Loucy (cell line): Measurements from ENCODE around the gene CACNA2D3.

Experiments
- CTCF ChIP-seq: fragments of 200-600 bp; sonication (generic); conservative IDR thresholded peaks from 2 replicates; pipeline ENCODE4 v1.5.1; 2014; ENCODE audit warnings: mild to moderate bottlenecking, antibody characterized with exemption, low read length
- EZH2phosphoT487 ChIP-seq: fragments of 200-600 bp; IDR thresholded peaks from 2 replicates; pipeline ENCODE4 v1.6.1; 2018; ENCODE audit warnings: antibody characterized with exemption, mild to moderate bottlenecking, moderate library complexity, borderline replicate concordance

GRCh38 chr3:54176106-54176505 lies 53.8 kb downstream of the CACNA2D3 start:
- TF ChIP-seq CTCF (no peak), EZH2phosphoT487 (no peak)
